Epithelial cell of esophagus (primary cell): ENCODE data around the gene OCA2.

Experiments used
- DNase-seq: peaks from one replicate; pipeline ENCODE4 v3.0.0; 2010; ENCODE audit warnings: low read depth
- H3K4me3 ChIP-seq: 2 replicates; pipeline ENCODE4 v1.5.1; 2011; ENCODE audit warnings: mild to moderate bottlenecking, low read length, control low read depth
- CTCF ChIP-seq: IDR thresholded peaks from 2 replicates; pipeline ENCODE4 v1.5.1; 2011; ENCODE audit warnings: low read depth, mild to moderate bottlenecking, low read length, control low read depth, inconsistent platforms; ENCODE audit not compliant: insufficient read depth; ENCODE audit errors: missing control alignments

The OCA2 gene

GRCh38 chr15:27783678-27784077 is 315.4 kb downstream of the OCA2 start:
- no peak overlapping the region for H3K4me3 ChIP-seq
- no peak for DNase-seq
- TF ChIP-seq CTCF = no peak

- no peak for TF ChIP-seq CTCF
- H3K4me3 ChIP-seq = no peak overlapping the region
- no peak for DNase-seq
Observed at GRCh38 chr15:27782125-27782524, 317.0 kb downstream of the OCA2 start.

- H3K4me3 ChIP-seq = no peak overlapping the region
- DNase-seq = no peak
- no peak for TF ChIP-seq CTCF
Observed at GRCh38 chr15:27776501-27776900, 322.6 kb downstream of the OCA2 start.

GRCh38 chr15:27774638-27775037 is 324.5 kb downstream of the OCA2 start:
- no peak for TF ChIP-seq CTCF
- no peak overlapping the region for H3K4me3 ChIP-seq
- DNase-seq = no peak

GRCh38 chr15:27774191-27774590 is 324.9 kb downstream of the OCA2 start:
- no peak overlapping the region for H3K4me3 ChIP-seq
- no peak for TF ChIP-seq CTCF
- no peak for DNase-seq

- DNase-seq = no peak
- TF ChIP-seq CTCF = no peak
- H3K4me3 ChIP-seq = no peak overlapping the region
Observed at GRCh38 chr15:27771892-27772291, 327.2 kb downstream of the OCA2 start.

GRCh38 chr15:27770769-27771554 is 328.2 kb downstream of the OCA2 start:
- no peak for DNase-seq
- H3K4me3 ChIP-seq = no peak overlapping the region
- TF ChIP-seq CTCF = no peak
